ENCODE data around the gene DNAJC18.

DNAJC18 gene

DNA sequence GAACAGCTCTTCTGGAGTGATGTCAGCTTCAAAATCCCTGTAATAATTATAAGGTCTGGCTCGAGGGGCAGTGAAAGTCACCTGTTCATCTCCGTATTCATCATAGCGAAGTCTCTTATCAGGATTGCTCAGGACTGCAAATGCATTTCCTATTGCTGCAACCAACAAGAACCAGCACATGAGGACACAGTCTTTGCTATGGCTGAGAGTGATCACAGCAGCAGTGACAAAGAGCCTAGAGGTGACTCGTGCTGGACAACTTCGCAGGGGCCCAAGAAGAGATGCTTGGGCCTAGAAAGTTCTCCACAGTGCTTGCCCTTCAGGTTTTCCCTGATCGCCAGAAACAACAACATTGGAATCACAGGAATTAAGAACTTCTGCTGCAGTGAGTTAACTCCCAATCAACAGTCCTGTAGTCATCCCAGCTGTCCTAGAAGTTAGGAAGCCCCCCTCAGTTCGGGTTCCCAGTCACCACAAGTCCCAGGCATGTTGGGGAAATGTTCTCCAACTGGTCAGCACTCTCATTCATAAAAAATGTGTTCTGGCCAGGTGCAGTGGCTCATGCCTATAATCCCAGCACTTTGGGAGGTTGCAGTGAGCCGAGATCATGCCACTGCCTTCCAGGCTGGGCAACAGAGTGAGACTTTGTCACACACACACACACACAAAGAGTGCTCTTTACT lies 13.0 kb downstream of the DNAJC18 start:
- no peak overlapping the region for H3K4me2 ChIP-seq (ENCODE audit: low read length)
- H3K36me3 ChIP-seq (ENCODE audit: insufficient read depth, low read length) = no peaks in the 10 kb centered on the region
- H3K9me3 ChIP-seq (ENCODE audit: low read length) = no peaks in the 10 kb centered on the region
- H4K20me1 ChIP-seq (ENCODE audit: insufficient read depth, low read length) = no peaks in the 10 kb centered on the region
- TF ChIP-seq, protein P1, sequence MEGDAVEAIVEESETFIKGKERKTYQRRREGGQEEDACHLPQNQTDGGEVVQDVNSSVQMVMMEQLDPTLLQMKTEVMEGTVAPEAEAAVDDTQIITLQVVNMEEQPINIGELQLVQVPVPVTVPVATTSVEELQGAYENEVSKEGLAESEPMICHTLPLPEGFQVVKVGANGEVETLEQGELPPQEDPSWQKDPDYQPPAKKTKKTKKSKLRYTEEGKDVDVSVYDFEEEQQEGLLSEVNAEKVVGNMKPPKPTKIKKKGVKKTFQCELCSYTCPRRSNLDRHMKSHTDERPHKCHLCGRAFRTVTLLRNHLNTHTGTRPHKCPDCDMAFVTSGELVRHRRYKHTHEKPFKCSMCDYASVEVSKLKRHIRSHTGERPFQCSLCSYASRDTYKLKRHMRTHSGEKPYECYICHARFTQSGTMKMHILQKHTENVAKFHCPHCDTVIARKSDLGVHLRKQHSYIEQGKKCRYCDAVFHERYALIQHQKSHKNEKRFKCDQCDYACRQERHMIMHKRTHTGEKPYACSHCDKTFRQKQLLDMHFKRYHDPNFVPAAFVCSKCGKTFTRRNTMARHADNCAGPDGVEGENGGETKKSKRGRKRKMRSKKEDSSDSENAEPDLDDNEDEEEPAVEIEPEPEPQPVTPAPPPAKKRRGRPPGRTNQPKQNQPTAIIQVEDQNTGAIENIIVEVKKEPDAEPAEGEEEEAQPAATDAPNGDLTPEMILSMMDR (IDR thresholded peaks at IDR 0.05; ENCODE audit: low read length) = no peak
- TF ChIP-seq EZH2 (IDR thresholded peaks at IDR 0.05; ENCODE audit: borderline replicate concordance, low read length) = no peak
- H3K9me2 ChIP-seq (ENCODE audit: low read depth, low read length) = no peaks in the 10 kb centered on the region
- no peaks in the 10 kb centered on the region for H3K79me2 ChIP-seq (ENCODE audit: insufficient read depth, low read length)
- H3K9ac ChIP-seq (ENCODE audit: low read length) = no peak overlapping the region
- H3K4me1 ChIP-seq (ENCODE audit: insufficient read depth, low read length, severe bottlenecking) = no peaks in the 10 kb centered on the region
- no peaks in the 10 kb centered on the region for H3K27me3 ChIP-seq (ENCODE audit: insufficient read depth, low read length)
- H2AFZ ChIP-seq (ENCODE audit: low read length) = no peak overlapping the region
- no peak overlapping the region for H3K27ac ChIP-seq (ENCODE audit: low read depth, low read length, poor library complexity, severe bottlenecking)
- H3F3A ChIP-seq (ENCODE audit: insufficient read depth, low read length) = no peaks in the 10 kb centered on the region
- H3K4me3 ChIP-seq (ENCODE audit: low read depth, low read length, poor library complexity, severe bottlenecking) = no peak overlapping the region

DNA sequence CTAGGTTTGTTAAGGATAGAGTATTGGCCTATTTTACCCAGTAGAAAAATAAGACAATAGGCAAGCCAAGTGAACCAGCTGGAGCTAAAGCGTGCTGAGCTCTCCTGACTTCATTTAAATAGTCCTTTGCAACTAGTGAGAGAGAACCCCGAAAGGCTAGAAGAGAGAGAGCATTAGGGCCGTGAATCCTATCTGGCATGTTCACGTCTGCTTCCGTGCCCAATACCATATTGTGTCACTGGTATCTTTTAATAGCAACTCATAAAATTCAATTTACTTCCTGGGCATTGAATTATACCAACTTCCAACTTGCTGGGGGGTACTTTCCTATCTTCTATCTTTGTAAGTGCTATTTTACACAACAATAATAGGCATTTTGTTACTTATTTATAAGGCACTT lies 13.8 kb downstream of the DNAJC18 start:
- H3K9me2 ChIP-seq (ENCODE audit: low read depth, low read length) = no peaks in the 10 kb centered on the region

DNA sequence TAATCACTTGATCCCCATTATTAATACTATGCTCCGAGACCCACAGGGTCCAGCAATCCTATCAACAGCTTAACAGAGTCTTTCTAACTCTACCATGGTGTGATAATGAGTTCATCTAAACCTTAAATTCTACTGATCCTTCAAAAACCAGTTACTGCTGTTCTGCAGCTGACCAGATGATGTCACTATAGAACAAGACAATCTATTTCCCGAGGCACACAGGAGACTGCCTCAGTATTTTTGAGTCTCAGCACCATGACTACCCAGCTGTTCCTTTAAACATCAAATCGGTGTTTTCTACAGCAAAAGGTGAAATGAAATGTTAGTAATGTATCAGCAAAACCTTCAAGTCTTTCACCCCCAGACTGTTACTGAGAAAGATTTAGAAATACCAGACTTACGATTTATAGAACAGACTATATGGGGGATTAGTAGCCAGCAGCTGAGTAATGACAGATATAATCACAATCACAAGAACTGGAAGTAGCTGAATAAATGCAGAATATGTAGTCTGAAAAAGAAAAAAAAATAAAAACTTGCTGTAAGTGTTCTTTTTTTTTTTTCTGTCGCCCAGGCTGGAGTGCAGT lies 16.9 kb downstream of the DNAJC18 start:
- H3K9me3 ChIP-seq (ENCODE audit: low read length) = no peaks in the 10 kb centered on the region
- no peak overlapping the region for H3K27ac ChIP-seq (ENCODE audit: low read depth, low read length, poor library complexity, severe bottlenecking)
- H3K4me3 ChIP-seq (ENCODE audit: low read depth, low read length, poor library complexity, severe bottlenecking) = no peak overlapping the region
- no peak overlapping the region for H2AFZ ChIP-seq (ENCODE audit: low read length)
- no peaks in the 10 kb centered on the region for H3K9me2 ChIP-seq (ENCODE audit: low read depth, low read length)
- H3K4me1 ChIP-seq (ENCODE audit: insufficient read depth, low read length, severe bottlenecking) = no peaks in the 10 kb centered on the region
- H3K4me2 ChIP-seq (ENCODE audit: low read length) = no peak overlapping the region
- H3K27me3 ChIP-seq (ENCODE audit: insufficient read depth, low read length) = no peaks in the 10 kb centered on the region
- no peaks in the 10 kb centered on the region for H3F3A ChIP-seq (ENCODE audit: insufficient read depth, low read length)
- TF ChIP-seq EZH2 (IDR thresholded peaks at IDR 0.05; ENCODE audit: borderline replicate concordance, low read length) = no peak
- TF ChIP-seq, protein P1 (IDR thresholded peaks at IDR 0.05; ENCODE audit: low read length) = peak; percentile 97
- H4K20me1 ChIP-seq (ENCODE audit: insufficient read depth, low read length) = no peaks in the 10 kb centered on the region
- H3K9ac ChIP-seq (ENCODE audit: low read length) = no peak overlapping the region
- H3K79me2 ChIP-seq (ENCODE audit: insufficient read depth, low read length) = no peaks in the 10 kb centered on the region
- H3K36me3 ChIP-seq (ENCODE audit: insufficient read depth, low read length) = no peaks in the 10 kb centered on the region

More for the DNA sequence above, 13.8 kb downstream of the DNAJC18 start:
- no peak overlapping the region for H3K27ac ChIP-seq (ENCODE audit: low read depth, low read length, poor library complexity, severe bottlenecking)
- H3K4me2 ChIP-seq (ENCODE audit: low read length) = no peak overlapping the region
- H3K9ac ChIP-seq (ENCODE audit: low read length) = no peak overlapping the region
- no peak overlapping the region for H3K4me3 ChIP-seq (ENCODE audit: low read depth, low read length, poor library complexity, severe bottlenecking)
- no peaks in the 10 kb centered on the region for H3K9me3 ChIP-seq (ENCODE audit: low read length)
- no peak for TF ChIP-seq EZH2 (IDR thresholded peaks at IDR 0.05; ENCODE audit: borderline replicate concordance, low read length)
- TF ChIP-seq, protein P1 (IDR thresholded peaks at IDR 0.05; ENCODE audit: low read length) = no peak
- H3K36me3 ChIP-seq (ENCODE audit: insufficient read depth, low read length) = no peaks in the 10 kb centered on the region
- no peaks in the 10 kb centered on the region for H3K4me1 ChIP-seq (ENCODE audit: insufficient read depth, low read length, severe bottlenecking)
- H2AFZ ChIP-seq (ENCODE audit: low read length) = no peak overlapping the region
- H3K79me2 ChIP-seq (ENCODE audit: insufficient read depth, low read length) = no peaks in the 10 kb centered on the region
- H4K20me1 ChIP-seq (ENCODE audit: insufficient read depth, low read length) = no peaks in the 10 kb centered on the region
- no peaks in the 10 kb centered on the region for H3F3A ChIP-seq (ENCODE audit: insufficient read depth, low read length)
- no peaks in the 10 kb centered on the region for H3K27me3 ChIP-seq (ENCODE audit: insufficient read depth, low read length)

Data from OCI-LY1 (cell line).